Measurements from ENCODE around the gene TET2. TPM values are rescaled to one million over a fixed set of nuclear protein-coding genes. Genes with fewer than 3 reads are reported as not detected.

Gene TET2
- total RNA-seq, 6 experiments from 2014 or later: 5.8 to 8.8 (median 7.0) TPM

DNA sequence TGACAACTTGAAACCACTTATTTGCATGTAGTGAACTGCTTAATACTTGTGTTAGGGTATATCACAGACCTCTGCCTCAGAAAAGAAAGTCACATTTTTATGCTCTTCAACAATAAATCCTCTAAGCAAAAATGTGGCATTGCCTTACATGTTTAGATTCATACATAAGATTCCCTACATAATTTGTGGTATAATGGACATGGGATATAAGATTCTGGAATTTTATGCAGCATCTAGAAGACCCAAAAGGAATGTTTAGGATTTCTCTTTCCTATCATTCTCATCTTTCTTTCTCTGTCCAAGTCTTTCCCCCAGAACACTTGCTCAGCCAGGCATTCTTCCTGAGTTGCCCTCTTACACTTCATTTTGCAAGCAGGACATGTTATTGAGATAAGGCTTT, 37.7 kb upstream of the TET2 start:
- intact Hi-C loops (cut with DNase I): no loop called here
- no peaks in the 10 kb centered on the region for H3K36me3 ChIP-seq
- H3K27me3 ChIP-seq: no peaks in the 10 kb centered on the region
- TF ChIP-seq, protein P1, sequence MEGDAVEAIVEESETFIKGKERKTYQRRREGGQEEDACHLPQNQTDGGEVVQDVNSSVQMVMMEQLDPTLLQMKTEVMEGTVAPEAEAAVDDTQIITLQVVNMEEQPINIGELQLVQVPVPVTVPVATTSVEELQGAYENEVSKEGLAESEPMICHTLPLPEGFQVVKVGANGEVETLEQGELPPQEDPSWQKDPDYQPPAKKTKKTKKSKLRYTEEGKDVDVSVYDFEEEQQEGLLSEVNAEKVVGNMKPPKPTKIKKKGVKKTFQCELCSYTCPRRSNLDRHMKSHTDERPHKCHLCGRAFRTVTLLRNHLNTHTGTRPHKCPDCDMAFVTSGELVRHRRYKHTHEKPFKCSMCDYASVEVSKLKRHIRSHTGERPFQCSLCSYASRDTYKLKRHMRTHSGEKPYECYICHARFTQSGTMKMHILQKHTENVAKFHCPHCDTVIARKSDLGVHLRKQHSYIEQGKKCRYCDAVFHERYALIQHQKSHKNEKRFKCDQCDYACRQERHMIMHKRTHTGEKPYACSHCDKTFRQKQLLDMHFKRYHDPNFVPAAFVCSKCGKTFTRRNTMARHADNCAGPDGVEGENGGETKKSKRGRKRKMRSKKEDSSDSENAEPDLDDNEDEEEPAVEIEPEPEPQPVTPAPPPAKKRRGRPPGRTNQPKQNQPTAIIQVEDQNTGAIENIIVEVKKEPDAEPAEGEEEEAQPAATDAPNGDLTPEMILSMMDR (IDR thresholded peaks at IDR 0.05): no peak
- no peak for TF ChIP-seq POLR2A (IDR thresholded peaks at IDR 0.05)
- no peak overlapping the region for H3K4me3 ChIP-seq
- no peaks in the 10 kb centered on the region for H3K9me3 ChIP-seq
- no peak for ATAC-seq
- no peak for DNase-seq
- no peak overlapping the region for H3K27ac ChIP-seq
- H3K4me1 ChIP-seq: no peaks in the 10 kb centered on the region

DNA sequence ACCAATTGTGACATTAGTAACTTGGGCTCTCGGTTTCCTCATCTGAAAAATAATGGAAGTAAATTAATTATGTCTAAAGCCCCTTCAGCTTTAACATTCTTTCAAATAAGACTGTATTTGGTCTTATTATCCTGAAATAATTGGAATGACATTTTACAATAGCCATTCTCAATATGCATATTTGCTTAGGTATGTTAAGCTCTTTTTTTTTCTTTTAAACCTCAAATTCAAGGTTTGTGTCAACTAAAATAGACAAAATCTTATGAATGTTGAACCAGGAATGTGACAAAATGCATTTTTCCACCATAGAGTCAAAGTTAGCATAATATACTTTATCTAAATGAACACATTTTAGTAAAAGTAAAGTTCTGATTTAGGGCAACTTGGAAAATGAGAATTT, 34.4 kb upstream of the TET2 start:
- TF ChIP-seq POLR2A (IDR thresholded peaks at IDR 0.05): no peak
- TF ChIP-seq, protein P1 (IDR thresholded peaks at IDR 0.05): no peak
- H3K9me3 ChIP-seq: no peaks in the 10 kb centered on the region
- no peak overlapping the region for H3K27ac ChIP-seq
- no peaks in the 10 kb centered on the region for H3K36me3 ChIP-seq
- no peak overlapping the region for H3K4me3 ChIP-seq
- no peaks in the 10 kb centered on the region for H3K4me1 ChIP-seq
- 80% methylated on average over 1 of the region's 1 CpG for WGBS (ENCODE audit: insufficient coverage, low coverage, low lambda C conversion rate, missing lambda C conversion rate)
- DNase-seq (no peak), ATAC-seq (no peak)
- intact Hi-C loops (cut with DNase I): no loop called here
- H3K27me3 ChIP-seq: no peaks in the 10 kb centered on the region

DNA sequence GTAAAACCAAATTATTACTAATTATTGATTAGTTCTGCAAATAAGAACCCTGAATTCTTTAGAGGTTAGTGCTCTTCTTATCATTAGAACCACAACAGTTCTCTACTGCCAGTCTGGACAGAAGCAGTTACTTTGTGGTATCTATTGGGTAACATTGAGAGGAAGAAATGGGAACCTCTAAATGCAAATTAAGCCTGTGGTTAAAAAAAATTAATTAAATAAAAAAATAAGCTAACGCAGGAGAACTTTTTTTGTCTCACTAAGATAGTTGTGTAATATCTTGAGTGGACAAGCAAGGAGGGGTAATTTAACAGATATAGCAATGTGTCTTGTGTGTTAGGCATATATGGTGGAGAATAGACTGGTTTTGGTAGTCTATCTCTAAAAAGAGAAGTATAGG, 32.9 kb upstream of the TET2 start:
- Histone ChIP-seq H3K36me3 (no peaks in the 10 kb centered on the region), H3K27ac (no peak overlapping the region), H3K27me3 (no peaks in the 10 kb centered on the region), H3K9me3 (no peaks in the 10 kb centered on the region), H3K4me1 (no peaks in the 10 kb centered on the region), H3K4me3 (no peak overlapping the region)
- no peak for TF ChIP-seq POLR2A (IDR thresholded peaks at IDR 0.05)
- TF ChIP-seq, protein P1 (IDR thresholded peaks at IDR 0.05): no peak
- no peak for DNase-seq
- 35% methylated on average over 1 of the region's 1 CpG for WGBS (ENCODE audit: insufficient coverage, low coverage, low lambda C conversion rate, missing lambda C conversion rate)
- ATAC-seq: peak in 3 of 4 donors; percentile 36 to 55 (median 47)
- intact Hi-C loops (cut with DNase I): no loop called here

DNA sequence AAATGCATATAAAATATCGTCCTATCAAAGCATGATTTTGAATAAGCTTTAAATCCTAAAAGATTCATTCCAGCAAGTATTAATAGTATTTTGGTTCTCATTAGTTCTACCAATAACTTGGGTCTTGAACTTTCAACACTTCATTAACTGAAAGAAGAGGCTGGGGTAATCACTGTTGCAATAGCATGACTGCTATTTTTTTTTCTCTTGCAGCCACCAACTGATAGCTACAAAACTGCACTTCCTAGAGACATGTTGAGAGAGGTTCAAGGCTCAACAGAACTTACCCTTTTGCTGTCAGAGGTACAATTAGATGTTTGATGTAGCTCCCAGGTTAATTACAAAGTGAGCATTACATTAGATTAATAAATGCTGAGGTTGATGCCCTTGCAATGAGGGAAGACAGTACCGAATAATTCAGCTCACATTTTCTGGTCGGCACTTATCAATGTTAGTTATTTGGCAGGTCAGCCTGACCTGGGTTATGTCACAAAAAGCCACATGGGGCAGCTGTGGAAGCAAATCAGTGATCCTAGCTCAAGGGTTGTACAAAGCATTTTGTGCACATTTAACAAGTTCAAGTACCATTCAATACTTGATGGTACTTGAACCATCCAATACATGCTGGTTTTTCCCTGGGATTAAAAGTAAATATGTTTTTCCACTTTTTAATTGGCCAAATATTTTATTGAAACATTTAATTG, 29.9 kb upstream of the TET2 start:
- H3K36me3 ChIP-seq: no peaks in the 10 kb centered on the region
- H3K27ac ChIP-seq: no peak overlapping the region
- intact Hi-C loops (cut with DNase I): no loop called here
- H3K4me3 ChIP-seq: no peak overlapping the region
- H3K4me1 ChIP-seq: no peaks in the 10 kb centered on the region
- WGBS (ENCODE audit: insufficient coverage, low coverage, low lambda C conversion rate, missing lambda C conversion rate): 36% methylated on average over 3 of the region's 3 CpGs
- H3K27me3 ChIP-seq: no peaks in the 10 kb centered on the region
- no peaks in the 10 kb centered on the region for H3K9me3 ChIP-seq
- no peak for DNase-seq
- peak in 1 of 4 donors; percentile 36 for ATAC-seq
- TF ChIP-seq POLR2A (IDR thresholded peaks at IDR 0.05): no peak
- TF ChIP-seq, protein P1 (IDR thresholded peaks at IDR 0.05): no peak

DNA sequence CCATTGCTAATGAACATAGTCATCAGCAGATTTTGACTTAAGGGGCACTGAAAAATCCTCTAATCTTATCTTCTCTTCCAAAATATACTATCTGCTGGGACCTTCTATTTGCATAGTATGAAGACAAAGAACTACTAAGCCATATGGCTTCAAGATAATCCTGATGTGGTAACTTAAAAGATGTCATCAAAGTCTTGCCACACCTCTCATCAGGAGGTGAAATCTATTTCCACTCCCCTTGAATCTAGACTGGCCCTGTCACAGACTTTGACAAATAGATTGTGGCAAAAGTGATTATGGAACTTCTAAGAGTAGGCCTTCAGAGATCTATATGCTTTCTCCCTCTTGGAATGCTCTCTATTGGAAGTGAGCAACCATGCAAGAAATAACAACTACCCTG, 27.3 kb upstream of the TET2 start:
- DNase-seq (no peak), ATAC-seq (no peak)
- intact Hi-C loops (cut with DNase I): no loop called here
- TF ChIP-seq, protein P1 (IDR thresholded peaks at IDR 0.05): no peak
- TF ChIP-seq POLR2A (IDR thresholded peaks at IDR 0.05): no peak
- Histone ChIP-seq H3K27ac (no peak overlapping the region), H3K9me3 (no peaks in the 10 kb centered on the region), H3K4me3 (no peak overlapping the region), H3K4me1 (no peaks in the 10 kb centered on the region), H3K27me3 (no peaks in the 10 kb centered on the region), H3K36me3 (no peaks in the 10 kb centered on the region)

All from right lobe of liver (tissue), 6 donors.